GM18873 (cell line): ENCODE measurements around the gene ZNF432.
A peak's percentile ranks its signal among the peaks of the same experiment; 100 is the strongest.
"Not testable (repeated sequence)": the region's sequence is repeated elsewhere in the genome, so short reads cannot be mapped to it uniquely, and the experiment has no call there.

Experiments used
- ATAC-seq: cut with Tn5 transposase; IDR thresholded peaks from one replicate; pipeline ENCODE4 v1.9.1; 2021; ENCODE audit warnings: mild to moderate bottlenecking, moderate library complexity, moderate number of reproducible peaks; ENCODE audit not compliant: unreplicated experiment, low FRiP score

ZNF432 gene

DNA sequence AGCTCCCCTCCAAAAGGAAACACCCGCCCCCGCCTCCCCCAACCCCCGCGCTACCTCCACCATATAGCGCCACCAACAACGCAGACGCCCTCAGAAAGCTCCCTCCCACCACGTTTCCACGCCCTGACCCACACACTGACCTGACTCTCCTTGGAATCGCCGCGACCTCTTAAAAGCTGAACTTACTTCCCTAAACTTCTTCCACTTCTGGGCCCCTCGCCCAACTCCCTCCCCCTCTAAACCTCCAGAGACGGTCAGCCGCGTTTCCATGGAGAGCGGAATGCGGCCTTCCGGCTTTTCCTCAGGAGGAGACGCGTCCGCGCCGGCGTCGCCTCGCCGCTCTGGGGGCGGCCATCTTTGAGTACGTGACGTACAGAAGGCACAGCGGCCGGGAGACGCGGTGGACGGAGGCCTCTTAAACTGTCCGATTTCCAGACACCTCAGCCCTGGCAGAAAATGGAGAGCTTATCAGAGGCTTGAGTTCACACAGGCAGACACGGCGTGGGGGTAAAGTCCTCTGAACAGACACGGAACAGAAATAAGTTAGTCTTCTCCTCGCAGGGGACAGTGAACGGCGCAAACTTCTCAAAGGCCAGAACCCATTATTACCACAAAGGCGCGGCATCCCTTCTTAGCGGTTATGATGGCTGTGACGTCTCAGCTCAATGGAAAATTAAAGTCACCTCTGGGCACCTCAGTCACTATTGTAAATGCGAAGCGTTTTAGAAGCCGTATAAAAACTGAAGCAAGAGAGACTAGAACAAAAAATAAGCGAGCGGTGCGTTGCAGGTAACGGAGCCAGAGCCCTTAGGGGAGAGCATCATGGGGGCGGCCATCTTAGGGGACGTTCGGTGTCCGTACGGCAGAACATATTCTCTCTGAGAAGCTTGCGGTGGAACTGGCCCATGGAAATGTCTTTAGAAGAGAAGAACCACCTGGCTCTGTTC lies at the start of gene ZNF432:
TSS of gene ZNF432 (minus strand) at position 284 of the 947 bp plus-strand sequence. CDS start 1,970 bp downstream, outside the sequence.
- ATAC-seq: peak; percentile 62

- ATAC-seq: not testable (repeated sequence)
Measured at GRCh38 chr19:52096416-52096815, 47.8 kb upstream of the ZNF432 start.

DNA sequence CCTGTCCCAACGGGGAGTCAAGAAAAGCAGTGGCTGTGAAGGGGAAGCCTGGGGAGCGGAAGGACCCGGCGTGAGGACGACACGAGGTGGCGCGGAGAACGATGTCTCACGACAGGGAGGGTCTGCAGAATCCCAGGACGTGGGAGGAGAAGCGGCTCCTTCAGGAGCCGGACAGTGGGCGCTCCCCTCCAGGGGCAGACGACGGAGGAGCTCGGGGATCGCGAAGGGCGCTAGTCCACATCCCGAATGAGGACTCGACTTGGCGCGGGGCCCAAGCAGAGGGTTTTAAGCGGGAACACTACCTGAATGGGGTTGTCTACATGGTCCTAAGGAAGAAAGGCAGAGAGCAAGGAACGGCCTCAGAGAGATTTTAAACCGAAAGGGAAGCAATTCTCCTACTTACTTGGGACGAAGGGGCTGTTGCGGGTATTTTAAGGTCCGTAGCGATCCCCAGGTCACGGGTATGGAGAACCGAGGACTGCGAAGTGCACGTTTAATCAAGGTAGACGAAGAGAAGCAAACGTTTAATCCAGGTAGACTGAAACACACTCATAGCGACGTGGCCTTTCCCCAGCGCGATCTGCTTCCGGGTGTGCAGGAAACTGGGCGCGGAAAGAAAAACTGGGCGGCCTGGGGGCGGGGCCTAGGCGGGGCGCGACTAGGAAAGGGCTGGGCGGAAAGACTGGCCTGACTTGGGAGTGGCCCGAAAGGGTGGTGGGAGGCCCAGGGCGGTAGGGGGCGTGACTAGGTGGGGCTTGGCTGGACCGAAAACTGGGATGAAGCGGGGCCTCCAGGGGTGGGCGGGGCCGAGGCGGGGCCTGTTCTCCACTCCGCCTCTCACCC lies 46.8 kb upstream of the ZNF432 start, which contains the start of gene ZNF841:
TSS of gene ZNF841 (minus strand) at position 594 of the 843 bp plus-strand sequence. CDS start 10,964 bp downstream, outside the sequence.
- ATAC-seq: no peak

- no peak for ATAC-seq
Measured at GRCh38 chr19:52094526-52095130, 46.0 kb upstream of the ZNF432 start.

- no peak for ATAC-seq
Measured at GRCh38 chr19:52086481-52086880, 37.8 kb upstream of the ZNF432 start.

DNA sequence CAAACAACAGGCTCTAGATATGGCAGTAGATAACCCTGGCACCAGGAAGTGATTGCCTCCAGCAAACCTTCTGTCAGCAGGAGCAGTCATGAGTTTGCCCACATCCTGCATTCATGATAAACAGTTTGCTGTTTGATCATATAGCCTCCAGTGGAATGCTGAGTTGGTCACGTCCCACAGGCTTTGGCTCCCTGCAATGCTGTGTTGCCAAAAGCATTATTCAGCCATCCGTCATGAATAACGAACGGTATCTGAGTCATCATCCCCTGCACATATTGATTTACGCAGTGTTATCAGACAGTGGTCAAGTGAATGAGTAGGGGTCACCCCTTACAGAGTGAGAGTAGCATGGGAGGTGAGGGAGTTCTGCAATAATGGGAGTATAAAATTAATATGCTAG lies 21.9 kb upstream of the ZNF432 start:
- no peak for ATAC-seq

DNA sequence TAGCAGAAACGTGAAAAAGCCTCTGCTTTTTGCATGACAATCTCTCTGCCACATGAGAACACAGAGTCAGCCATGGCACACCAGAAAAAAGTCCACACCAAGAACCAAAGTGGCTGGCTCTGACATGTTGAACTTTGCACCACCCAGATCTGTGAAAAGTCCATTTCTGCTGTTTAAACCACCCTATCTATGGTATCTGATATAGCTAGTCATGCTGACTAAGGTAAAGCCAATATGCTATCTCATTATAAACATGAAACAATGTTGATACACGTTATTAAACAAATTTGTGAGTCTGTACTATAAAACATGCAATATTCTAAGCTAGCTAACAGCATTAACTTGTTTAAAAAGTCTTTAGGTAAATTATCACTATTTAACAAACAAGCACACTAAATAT lies 21.0 kb upstream of the ZNF432 start:
- ATAC-seq: no peak

DNA sequence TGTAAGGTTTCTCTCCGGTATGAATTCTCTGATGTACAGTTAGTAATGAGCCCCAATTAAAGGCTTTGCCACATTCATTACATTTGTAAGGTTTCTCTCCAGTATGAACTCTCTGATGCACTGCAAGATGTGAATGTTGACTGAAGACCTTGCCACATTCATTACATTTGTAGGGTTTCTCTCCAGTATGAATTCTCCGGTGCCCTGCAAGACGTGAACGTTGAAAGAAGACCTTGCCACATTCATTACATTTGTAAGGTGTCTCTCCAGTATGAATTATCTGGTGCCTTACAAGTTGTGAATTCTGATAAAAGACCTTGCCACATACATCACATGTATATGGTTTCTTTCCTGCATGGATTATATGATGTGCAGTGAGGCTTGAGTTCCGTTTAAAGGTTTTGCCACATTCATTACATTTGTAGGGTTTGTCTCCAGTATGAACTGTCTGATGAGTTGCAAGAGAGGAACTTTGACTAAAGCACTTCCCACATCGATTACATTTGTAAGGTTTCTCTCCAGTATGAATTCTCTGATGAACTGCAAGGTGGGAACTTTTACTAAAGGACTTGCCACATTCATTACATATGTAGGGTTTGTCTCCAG lies 17.7 kb upstream of the ZNF432 start:
- ATAC-seq: no peak

- no peak for ATAC-seq
Measured at GRCh38 chr19:52065399-52065798, 16.8 kb upstream of the ZNF432 start.

- not testable (repeated sequence) for ATAC-seq
Measured at GRCh38 chr19:52056480-52056879, 7.8 kb upstream of the ZNF432 start.

DNA sequence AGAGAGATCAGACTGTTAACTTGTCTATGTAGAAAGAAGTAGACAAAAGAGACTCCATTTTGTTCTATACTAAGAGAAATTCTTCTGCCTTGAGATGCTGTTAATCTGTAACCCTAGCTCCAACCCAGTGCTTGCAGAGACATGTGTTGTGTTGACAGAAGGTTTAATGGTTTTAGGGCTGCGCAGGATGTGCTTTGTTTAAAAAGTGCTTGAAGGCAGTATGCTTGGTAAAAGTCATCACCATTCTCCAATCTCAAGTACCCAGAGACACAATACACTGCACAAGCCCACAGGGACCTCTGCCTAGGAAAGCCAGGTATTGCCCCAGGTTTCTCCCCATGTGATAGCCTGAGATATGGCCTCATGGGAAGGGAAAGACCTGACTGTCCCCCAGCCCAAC lies 3.1 kb upstream of the ZNF432 start:
- not testable (repeated sequence) for ATAC-seq

GRCh38 chr19:52039169-52039568 lies 9.5 kb downstream of the ZNF432 start:
- no peak for ATAC-seq

- no peak for ATAC-seq
Measured at GRCh38 chr19:52034051-52034728, 14.4 kb downstream of the ZNF432 start.

DNA sequence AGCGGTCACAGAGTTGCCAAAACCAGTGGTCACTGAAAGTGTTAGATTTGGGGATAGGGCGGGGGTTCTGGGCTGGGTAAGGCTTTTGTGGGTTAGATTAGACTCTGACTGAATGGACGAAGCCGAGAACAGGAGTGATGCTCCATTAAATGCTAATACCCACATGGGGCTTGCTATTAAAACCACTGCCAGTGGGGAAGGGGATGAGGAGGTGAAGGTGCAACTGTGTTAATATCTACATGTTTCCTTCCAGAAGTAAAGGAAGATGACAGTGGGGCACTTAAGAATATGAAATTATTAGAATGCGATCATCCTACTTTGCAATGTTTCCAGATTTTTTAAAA lies 19.9 kb downstream of the ZNF432 start:
- ATAC-seq: no peak

- peak; percentile 62 for ATAC-seq
Measured at GRCh38 chr19:52028027-52028779, 20.4 kb downstream of the ZNF432 start, which contains the start of gene ZNF614. Gene ZNF614 (minus strand): TSS chr19:52028379. CDS start chr19:52025745, 2,634 bp downstream.

DNA sequence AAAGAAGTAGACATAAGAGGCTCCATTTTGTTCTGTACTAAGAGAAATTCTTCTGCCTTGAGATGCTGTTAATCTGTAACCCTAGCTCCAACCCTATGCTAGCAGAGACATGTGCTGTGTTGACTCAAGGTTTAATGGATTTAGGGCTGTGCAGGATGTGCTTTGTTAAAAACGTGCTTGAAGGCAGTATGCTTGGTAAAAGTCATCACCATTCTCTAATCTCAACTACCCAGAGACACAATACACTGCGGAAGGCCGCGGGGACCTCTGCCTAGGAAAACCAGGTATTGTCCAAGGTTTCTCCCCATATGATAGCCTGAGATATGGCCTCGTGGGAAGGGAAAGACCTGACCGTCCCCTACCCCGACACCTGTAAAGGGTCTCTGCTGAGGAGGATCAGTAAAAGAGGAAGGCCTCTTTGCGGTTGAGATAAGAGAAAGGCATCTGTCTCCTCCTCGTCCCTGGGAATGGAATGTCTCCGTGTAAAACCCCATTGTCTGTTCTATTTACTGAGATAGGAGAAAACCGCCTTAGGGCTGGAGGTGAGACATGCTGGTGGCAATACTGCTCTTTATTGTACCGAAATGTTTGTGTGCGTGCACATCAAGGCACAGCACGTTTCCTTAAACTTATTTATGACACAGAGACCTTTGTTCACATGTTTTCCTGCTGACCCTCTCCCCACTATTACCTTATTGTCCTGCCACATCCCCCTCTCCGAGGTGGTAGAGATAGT lies 22.2 kb downstream of the ZNF432 start:
- ATAC-seq: not testable (repeated sequence)

DNA sequence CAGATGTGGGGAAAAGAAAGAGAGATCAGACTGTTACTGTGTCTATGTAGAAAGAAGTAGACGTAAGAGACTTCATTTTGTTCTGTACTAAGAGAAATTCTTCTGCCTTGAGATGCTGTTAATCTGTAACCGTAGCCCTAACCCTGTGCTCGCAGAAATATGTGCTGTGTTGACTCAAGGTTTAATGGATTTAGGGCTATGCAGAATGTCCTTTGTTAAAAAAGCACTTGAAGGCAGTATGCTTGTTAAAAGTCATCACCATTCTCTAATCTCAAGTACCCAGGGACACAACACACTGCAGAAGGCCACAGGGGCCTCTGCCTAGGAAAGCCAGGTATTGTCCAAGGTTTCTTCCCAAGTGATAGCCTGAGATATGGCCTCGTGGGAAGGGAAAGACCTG lies 24.2 kb downstream of the ZNF432 start:
- ATAC-seq: not testable (repeated sequence)

- no peak for ATAC-seq
Measured at GRCh38 chr19:52022193-52022592, 26.4 kb downstream of the ZNF432 start.
